H1 (cell line): ENCODE results near the gene RPL31. TPM values are rescaled to one million over a fixed set of nuclear protein-coding genes. Genes with fewer than 3 reads are reported as not detected.

Source experiments
- CTCF ChIA-PET: fragments of 300-600 bp; sonication (Branson Sonifier 250); formaldehyde crosslinking; loops from one replicate; lab custom pipeline; 2021; ENCODE audit not compliant: partially characterized antibody; lab: Charles Lee
- POLR2A ChIA-PET: fragments of 300-600 bp; sonication (Branson Sonifier 250); formaldehyde crosslinking; loops from one replicate; lab custom pipeline; 2021; ENCODE audit warnings: inconsistent platforms; ENCODE audit not compliant: partially characterized antibody; lab: Charles Lee
- DNase-seq, 2 experiments: peaks; one replicate each; pipeline versions ENCODE4 v3.0.0 to v3.0.0-alpha.2; 2010 to 2022; ENCODE audit warnings: low spot score in 2 of 2, low read depth in 1 of 2, mixed read lengths in 1 of 2
- FAIRE-seq: peaks from 2 replicates; lab custom pipeline; 2011; peaks lifted over from hg19 to GRCh38; lab: Jason Lieb, UNC
- H2AFZ ChIP-seq: 2 replicates; pipeline ENCODE4 v1.8.1; 2012; ENCODE audit warnings: low read length, inconsistent platforms
- H2AK5ac ChIP-seq: 2 replicates; pipeline ENCODE4 v1.6.1; 2013; ENCODE audit warnings: low read depth, low read length
- H2BK120ac ChIP-seq: replicated peaks from 2 replicates; pipeline ENCODE3; 2013; ENCODE audit warnings: low read depth, low read length, inconsistent platforms
- H2BK12ac ChIP-seq: 2 replicates; pipeline ENCODE4 v1.6.1; 2013; ENCODE audit warnings: low read depth, low read length
- H2BK15ac ChIP-seq: 2 replicates; pipeline ENCODE4 v1.6.1; 2013; ENCODE audit warnings: low read length
- H2BK20ac ChIP-seq: 2 replicates; pipeline ENCODE4 v1.6.1; 2013; ENCODE audit warnings: low read length
- H2BK5ac ChIP-seq: 2 replicates; pipeline ENCODE4 v1.6.1; 2013; ENCODE audit warnings: low read depth, low read length
- H3K14ac ChIP-seq: 2 replicates; pipeline ENCODE4 v1.6.1; 2013; ENCODE audit warnings: inconsistent platforms; ENCODE audit not compliant: insufficient read length
- H3K18ac ChIP-seq: 2 replicates; pipeline ENCODE4 v1.6.1; 2013; ENCODE audit warnings: low read length; ENCODE audit errors: extremely low read depth
- H3K23ac ChIP-seq: 2 replicates; pipeline ENCODE4 v1.6.1; 2013; ENCODE audit warnings: inconsistent platforms; ENCODE audit not compliant: insufficient read length
- H3K23me2 ChIP-seq: 2 replicates; pipeline ENCODE4 v1.6.1; 2013; ENCODE audit warnings: low read depth, low read length
- H3K27ac ChIP-seq: 2 replicates; pipeline ENCODE4 v1.6.1; 2011; ENCODE audit warnings: low read depth, low read length, inconsistent platforms
- H3K27me3 ChIP-seq, 4 experiments: replicated peaks in 1 of 4; 1 replicate in 1 of 4; 2 replicates in 3 of 4; pipeline versions ENCODE4 v1.6.1 to v1.8.1; 2011 to 2013; ENCODE audit warnings: low read length in 3 of 4, mild to moderate bottlenecking in 3 of 4, inconsistent platforms in 2 of 4, mixed read lengths in 2 of 4, moderate library complexity in 1 of 4; ENCODE audit not compliant: control insufficient read depth in 3 of 4, insufficient read depth in 3 of 4; ENCODE audit errors: extremely low read depth in 1 of 4
- H3K36me3 ChIP-seq, 4 experiments: 2 replicates each; pipeline versions ENCODE4 v1.6.1 to v1.8.1; 2011 to 2013; ENCODE audit warnings: mild to moderate bottlenecking in 4 of 4, low read length in 3 of 4, moderate library complexity in 2 of 4, control low read depth in 1 of 4, inconsistent platforms in 1 of 4; ENCODE audit not compliant: insufficient read depth in 4 of 4, control insufficient read depth in 2 of 4
- H3K4ac ChIP-seq: replicated peaks from 2 replicates; pipeline ENCODE3; 2013; ENCODE audit warnings: low read length, low read depth, mixed read lengths, inconsistent platforms; ENCODE audit not compliant: insufficient read length
- H3K4me1 ChIP-seq, 4 experiments: replicated peaks in 1 of 4; 1 replicate in 1 of 4; 2 replicates in 3 of 4; pipeline versions ENCODE4 v1.6.1 to v1.8.1; 2011 to 2013; ENCODE audit warnings: low read length in 3 of 4, inconsistent platforms in 2 of 4, mixed read lengths in 1 of 4; ENCODE audit not compliant: insufficient read depth in 4 of 4, control insufficient read depth in 3 of 4
- H3K4me2 ChIP-seq, 2 experiments: 2 replicates each; pipeline versions ENCODE4 v1.6.1 to v1.8.1; 2011 to 2013; ENCODE audit warnings: low read depth in 2 of 2, low read length in 2 of 2, control low read depth in 1 of 2, inconsistent platforms in 1 of 2, mild to moderate bottlenecking in 1 of 2; ENCODE audit not compliant: insufficient read depth in 1 of 2
- H3K4me3 ChIP-seq, 4 experiments: fragments of 200-600, 300-600 bp in 1 of 4; sonication (generic), shearing (Covaris generic), sonication (Bioruptor Twin) in 1 of 4; 2 replicates each; pipeline versions ENCODE4 v1.5.1 to v1.8.1; 2011 to 2016; ENCODE audit warnings: low read length in 4 of 4, low read depth in 3 of 4, control low read depth in 2 of 4, inconsistent platforms in 2 of 4, mild to moderate bottlenecking in 2 of 4, mixed read lengths in 1 of 4, moderate library complexity in 1 of 4; ENCODE audit not compliant: insufficient read depth in 2 of 4; ENCODE audit errors: extremely low read depth in 1 of 4
- H3K56ac ChIP-seq: replicated peaks from 2 replicates; pipeline ENCODE3; 2013; ENCODE audit warnings: low read depth, mild to moderate bottlenecking, mixed read lengths, low read length, inconsistent platforms; ENCODE audit not compliant: insufficient read length
- H3K79me1 ChIP-seq: 2 replicates; pipeline ENCODE4 v1.6.1; 2013; ENCODE audit warnings: low read depth, low read length, control low read depth
- H3K79me2 ChIP-seq, 2 experiments: 2 replicates each; pipeline versions ENCODE4 v1.6.1 to v1.8.1; 2012 to 2013; ENCODE audit warnings: low read length in 2 of 2, mild to moderate bottlenecking in 2 of 2, inconsistent platforms in 1 of 2; ENCODE audit not compliant: insufficient read depth in 2 of 2, control insufficient read depth in 1 of 2
- H3K9ac ChIP-seq, 4 experiments: replicated peaks in 1 of 4; 1 replicate in 1 of 4; 2 replicates in 3 of 4; pipeline versions ENCODE4 v1.6.1 to v1.8.1; 2011 to 2013; ENCODE audit warnings: low read depth in 3 of 4, low read length in 3 of 4, control low read depth in 2 of 4, mild to moderate bottlenecking in 2 of 4, moderate library complexity in 2 of 4, inconsistent platforms in 1 of 4; ENCODE audit errors: extremely low read depth in 1 of 4
- H3K9me3 ChIP-seq, 2 experiments: 2 replicates each; pipeline versions ENCODE4 v1.6.1 to v1.8.1; 2012 to 2013; ENCODE audit warnings: mild to moderate bottlenecking in 2 of 2, moderate library complexity in 2 of 2, control low read depth in 1 of 2, inconsistent platforms in 1 of 2, low read depth in 1 of 2, low read length in 1 of 2, mixed read lengths in 1 of 2; ENCODE audit not compliant: insufficient read depth in 2 of 2
- H4K20me1 ChIP-seq, 2 experiments: replicated peaks in 1 of 2; 2 replicates each; pipeline versions ENCODE3 to v1.8.1; 2011 to 2013; ENCODE audit warnings: inconsistent platforms in 2 of 2, low read length in 2 of 2, mild to moderate bottlenecking in 1 of 2; ENCODE audit not compliant: insufficient read depth in 2 of 2, control insufficient read depth in 1 of 2
- H4K5ac ChIP-seq: 2 replicates; pipeline ENCODE4 v1.6.1; 2013; ENCODE audit warnings: low read length, low read depth, mixed read lengths, inconsistent platforms; ENCODE audit not compliant: insufficient read length
- H4K8ac ChIP-seq: 2 replicates; pipeline ENCODE4 v1.8.0; 2013; ENCODE audit warnings: mild to moderate bottlenecking, moderate library complexity, low read length, inconsistent platforms; ENCODE audit not compliant: insufficient read depth; ENCODE audit errors: extremely low read depth
- H4K91ac ChIP-seq: replicated peaks from 2 replicates; pipeline ENCODE3; 2013; ENCODE audit warnings: low read length, mixed read lengths, inconsistent platforms; ENCODE audit not compliant: insufficient read length
- CTBP2 ChIP-seq: IDR thresholded peaks from 2 replicates; pipeline ENCODE4 v1.7.0; 2011; ENCODE audit warnings: borderline replicate concordance, mild to moderate bottlenecking, moderate library complexity, mixed read lengths, low read length; ENCODE audit not compliant: insufficient read depth, insufficient read length
- E2F6 ChIP-seq: IDR thresholded peaks from 2 replicates; pipeline ENCODE4 v1.6.1; 2012; ENCODE audit warnings: inconsistent platforms
- GTF2F1 ChIP-seq: IDR thresholded peaks from 2 replicates; pipeline ENCODE4 v1.6.1; 2012; ENCODE audit warnings: low read depth, low read length, improper control_type of control experiment, borderline replicate concordance
- HDAC6 ChIP-seq: IDR thresholded peaks from one replicate; pipeline ENCODE4 v1.7.1; 2012; ENCODE audit warnings: low read depth, mild to moderate bottlenecking, inconsistent platforms, low read length, moderate library complexity
- KDM1A ChIP-seq: fragments of 200-600, 300-600 bp; sonication (generic); IDR thresholded peaks from 2 replicates; pipeline ENCODE4 v1.7.1; 2016; ENCODE audit warnings: mild to moderate bottlenecking, low read length, borderline replicate concordance
- MAX ChIP-seq: IDR thresholded peaks from 2 replicates; pipeline ENCODE4 v1.6.1; 2012; ENCODE audit warnings: inconsistent platforms
- NANOG ChIP-seq: IDR thresholded peaks from 2 replicates; pipeline ENCODE4 v1.6.1; 2011; ENCODE audit warnings: low read length, low read depth, mild to moderate bottlenecking, inconsistent platforms; ENCODE audit not compliant: insufficient read depth, poor library complexity, severe bottlenecking
- RBBP5 ChIP-seq: IDR thresholded peaks from 2 replicates; pipeline ENCODE4 v1.7.1; 2012; ENCODE audit warnings: low read depth, mild to moderate bottlenecking, inconsistent platforms, low read length, moderate library complexity, borderline replicate concordance
- SRF ChIP-seq: IDR thresholded peaks from 2 replicates; pipeline ENCODE4 v1.6.1; 2011; ENCODE audit warnings: mild to moderate bottlenecking, low read depth, low read length, moderate library complexity
- SUZ12 ChIP-seq: fragments of 200-600 bp; sonication (generic); IDR thresholded peaks from 2 replicates; pipeline ENCODE4 v1.6.1; 2012; ENCODE audit warnings: mild to moderate bottlenecking, inconsistent platforms, low read length, moderate library complexity, mixed read lengths
- TBP ChIP-seq: IDR thresholded peaks from 2 replicates; pipeline ENCODE4 v1.6.1; 2011; ENCODE audit warnings: low read depth, low read length, improper control_type of control experiment
- WGBS, 2 experiments: shearing (Covaris generic) in 1 of 2; methylation state at CpG; one replicate each; pipeline versions ENCODE4 v1.1.6 to v1.1.7; 2013 to 2015; ENCODE audit warnings: low lambda C conversion rate in 2 of 2, mixed read lengths in 2 of 2, inconsistent platforms in 1 of 2, low coverage in 1 of 2, missing lambda C conversion rate in 1 of 2; ENCODE audit not compliant: insufficient replicate concordance in 2 of 2, insufficient coverage in 1 of 2, insufficient read length in 1 of 2; ENCODE audit errors: extremely low coverage in 1 of 2, missing lambda C conversion rate in 1 of 2; 5-methylcytosine and 5-hydroxymethylcytosine counted together
- polyA plus RNA-seq, 7 experiments: library from polyadenylated mRNA; depleted of rRNA in 3 of 7; stranded (reverse) in 5 of 7; unstranded in 2 of 7; fragments of >200 nt in 5 of 7; fragments of 200-250 nt in 2 of 7; gene quantifications; 1 replicate in 5 of 7; 2 replicates in 1 of 7; 4 replicates in 1 of 7; pipeline versions ENCODE4 v1.2.1 to v1.2.3, GENCODE V29; 2011 to 2013; ENCODE audit warnings: missing spikeins in 2 of 7, mixed read lengths in 2 of 7
- total RNA-seq: library from RNA; stranded (reverse); fragmentation: NEBNext Ultra II Directional; extraction: Animal tissue kit (Norgen Biotek cat#: 25700); gene quantifications from 2 replicates; pipeline ENCODE4 v1.2.1, GENCODE V29; 2021
- TF ChIP-seq, protein P1 (sequence below): IDR thresholded peaks from 2 replicates; pipeline ENCODE4 v1.6.1; 2011; ENCODE audit warnings: low read length, improper control_type of control experiment

Gene RPL31
- total and polyA plus RNA-seq, 2 of the 8 experiments (the other 6 are each of a cell fraction or from before 2014, with no cell fraction given): 1,463 to 1,722 TPM

GRCh38 chr2:100964222-100964621 is 37.9 kb upstream of the RPL31 start:
- no peak overlapping the region for H2BK5ac ChIP-seq
- no peak overlapping the region for H3K27ac ChIP-seq
- no peak for FAIRE-seq
- H2BK12ac ChIP-seq: no peak overlapping the region
- H3K4ac ChIP-seq: no peak overlapping the region
- no peak overlapping the region for H4K5ac ChIP-seq
- no peak overlapping the region for H2BK120ac ChIP-seq
- H3K9ac ChIP-seq: no peak overlapping the region
- H3K9me3 ChIP-seq: no peaks in the 10 kb centered on the region
- H4K8ac ChIP-seq: no peak overlapping the region
- POLR2A ChIA-PET: no interaction called here
- no peak overlapping the region for H3K14ac ChIP-seq
- H4K20me1 ChIP-seq: no peaks in the 10 kb centered on the region
- H3K4me3 ChIP-seq: no peak overlapping the region
- H3K4me1 ChIP-seq: peaks cover 0 to 3% (median 0%) of the 10 kb centered on the region in 4 experiments; a peak in 1 of 7 replicates
- H3K18ac ChIP-seq: no peak overlapping the region
- H2BK15ac ChIP-seq: no peak overlapping the region
- H3K23me2 ChIP-seq: no peaks in the 10 kb centered on the region
- no peaks in the 10 kb centered on the region for H3K79me1 ChIP-seq
- no peak overlapping the region for H3K4me2 ChIP-seq
- no peak overlapping the region for H3K23ac ChIP-seq
- no peak for DNase-seq
- no peak overlapping the region for H3K56ac ChIP-seq
- TF ChIP-seq CTBP2 (no peak), GTF2F1 (no peak), HDAC6 (no peak), MAX (no peak), NANOG (no peak), RBBP5 (no peak), SUZ12 (no peak), SRF (no peak), KDM1A (no peak), TBP (no peak), E2F6 (no peak)
- TF ChIP-seq, protein P1, sequence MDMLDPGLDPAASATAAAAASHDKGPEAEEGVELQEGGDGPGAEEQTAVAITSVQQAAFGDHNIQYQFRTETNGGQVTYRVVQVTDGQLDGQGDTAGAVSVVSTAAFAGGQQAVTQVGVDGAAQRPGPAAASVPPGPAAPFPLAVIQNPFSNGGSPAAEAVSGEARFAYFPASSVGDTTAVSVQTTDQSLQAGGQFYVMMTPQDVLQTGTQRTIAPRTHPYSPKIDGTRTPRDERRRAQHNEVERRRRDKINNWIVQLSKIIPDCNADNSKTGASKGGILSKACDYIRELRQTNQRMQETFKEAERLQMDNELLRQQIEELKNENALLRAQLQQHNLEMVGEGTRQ: no peak
- no peak overlapping the region for H2AK5ac ChIP-seq
- no peak overlapping the region for H4K91ac ChIP-seq
- H2AFZ ChIP-seq: no peak overlapping the region
- no peaks in the 10 kb centered on the region for H3K36me3 ChIP-seq
- no peaks in the 10 kb centered on the region for H3K79me2 ChIP-seq
- no peaks in the 10 kb centered on the region for H3K27me3 ChIP-seq
- WGBS, 2 experiments: 90% methylated on average over 12 of the region's 12 CpGs; no CpG with 5 or more reads in 1 of the 2 experiments
- no peak overlapping the region for H2BK20ac ChIP-seq
- CTCF ChIA-PET: interaction anchor here (0.6 to 1.0 kb wide), 2 partner anchors 234 to 365 kb away, joined by 3 to 5 read pairs; no protein-coding TSS in a partner anchor
